Gastroesophageal sphincter (tissue), 3 donors: ENCODE data around the gene STK33.

Experiments used
- POLR2A ChIP-seq, 2 donors: fragments of 450-650 bp; IDR thresholded peaks; one replicate each; pipeline ENCODE4 v1.6.1; 2017; ENCODE audit warnings: antibody characterized with exemption in 2 of 2, mild to moderate bottlenecking in 2 of 2, moderate library complexity in 1 of 2
- POLR2AphosphoS5 ChIP-seq: sonication (generic); formaldehyde crosslinking; IDR thresholded peaks from one replicate; pipeline ENCODE4 v1.6.1; 2017; ENCODE audit warnings: antibody characterized with exemption
- TF ChIP-seq, protein P1 (sequence below), 4 experiments: fragments of 200-600 bp in 2 of 4; fragments of 450-650 bp in 2 of 4; sonication (generic) in 1 of 4; IDR thresholded peaks; one replicate each; pipeline ENCODE4 v1.5.1; 2017 to 2019; ENCODE audit warnings: antibody characterized with exemption in 4 of 4, mild to moderate bottlenecking in 2 of 4, moderate library complexity in 2 of 4

DNA sequence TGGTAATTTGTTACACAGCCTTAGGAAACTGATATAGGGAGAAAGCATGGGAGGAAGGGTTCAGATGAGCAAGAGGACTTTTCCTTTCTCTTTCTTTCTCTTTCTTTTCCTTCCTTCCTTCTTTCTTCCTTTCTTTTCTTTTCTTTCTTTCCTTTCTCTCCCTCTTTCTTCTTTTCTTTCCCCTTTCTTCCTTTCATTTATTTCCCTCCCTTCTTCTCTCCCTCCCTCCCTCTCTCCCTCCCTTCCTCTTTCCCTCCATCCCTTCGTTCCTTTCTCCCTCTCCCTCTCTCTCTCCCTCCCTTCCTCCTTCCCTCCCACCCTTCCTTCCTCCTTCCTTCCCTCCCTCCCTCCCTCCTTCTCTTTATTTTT is 222.5 kb downstream of the STK33 start:
- TF ChIP-seq, protein P1, sequence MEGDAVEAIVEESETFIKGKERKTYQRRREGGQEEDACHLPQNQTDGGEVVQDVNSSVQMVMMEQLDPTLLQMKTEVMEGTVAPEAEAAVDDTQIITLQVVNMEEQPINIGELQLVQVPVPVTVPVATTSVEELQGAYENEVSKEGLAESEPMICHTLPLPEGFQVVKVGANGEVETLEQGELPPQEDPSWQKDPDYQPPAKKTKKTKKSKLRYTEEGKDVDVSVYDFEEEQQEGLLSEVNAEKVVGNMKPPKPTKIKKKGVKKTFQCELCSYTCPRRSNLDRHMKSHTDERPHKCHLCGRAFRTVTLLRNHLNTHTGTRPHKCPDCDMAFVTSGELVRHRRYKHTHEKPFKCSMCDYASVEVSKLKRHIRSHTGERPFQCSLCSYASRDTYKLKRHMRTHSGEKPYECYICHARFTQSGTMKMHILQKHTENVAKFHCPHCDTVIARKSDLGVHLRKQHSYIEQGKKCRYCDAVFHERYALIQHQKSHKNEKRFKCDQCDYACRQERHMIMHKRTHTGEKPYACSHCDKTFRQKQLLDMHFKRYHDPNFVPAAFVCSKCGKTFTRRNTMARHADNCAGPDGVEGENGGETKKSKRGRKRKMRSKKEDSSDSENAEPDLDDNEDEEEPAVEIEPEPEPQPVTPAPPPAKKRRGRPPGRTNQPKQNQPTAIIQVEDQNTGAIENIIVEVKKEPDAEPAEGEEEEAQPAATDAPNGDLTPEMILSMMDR (IDR thresholded peaks at IDR 0.05): no peak
- TF ChIP-seq POLR2A (IDR thresholded peaks at IDR 0.05): no peak
- no peak for TF ChIP-seq POLR2AphosphoS5
